ENCODE measurements around the gene SSBP3. TPM values are rescaled to one million over a fixed set of nuclear protein-coding genes. Genes with fewer than 3 reads are reported as not detected.

SSBP3 gene
- total RNA-seq, 3 donors from 2014 or later (not counting 1 experiment from before 2014, with no cell fraction given), result 162 to 224 (median 164) TPM

DNA sequence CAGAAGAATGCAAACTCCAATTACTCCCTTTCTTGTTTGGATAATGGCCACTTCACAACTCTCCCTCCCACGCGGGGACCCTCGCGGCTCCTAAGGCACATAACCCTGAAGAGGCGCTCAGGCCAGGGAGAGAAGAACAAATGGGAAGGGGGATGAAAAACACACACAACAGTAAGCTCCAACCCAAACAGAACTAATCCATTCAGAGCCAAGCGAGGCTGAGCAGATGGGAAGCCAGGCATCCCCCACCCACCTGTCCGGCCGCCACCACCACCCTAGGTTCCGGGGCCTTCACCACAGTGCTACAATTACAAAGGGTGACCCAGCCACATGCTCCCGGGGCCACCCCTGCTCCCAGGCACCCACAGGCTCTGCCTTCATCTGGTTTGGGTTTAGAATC, 104.7 kb downstream of the SSBP3 start:
- Mint-ChIP-seq H3K36me3 (no peaks in the 10 kb centered on the region), H3K27me3 (ENCODE audit: low read depth in 2 of 2) (no peaks in the 10 kb centered on the region), H3K4me1 (peaks cover 90 to 96% of the 10 kb centered on the region in 2 donors), H3K4me3 (peak overlapping the region; percentile 38), H3K27ac (peak overlapping the region; percentile 41 to 66), H3K9me3 (no peaks in the 10 kb centered on the region)
- no peak overlapping the region for H3K27ac ChIP-seq (ENCODE audit: low read length)
- TF ChIP-seq, protein P1, sequence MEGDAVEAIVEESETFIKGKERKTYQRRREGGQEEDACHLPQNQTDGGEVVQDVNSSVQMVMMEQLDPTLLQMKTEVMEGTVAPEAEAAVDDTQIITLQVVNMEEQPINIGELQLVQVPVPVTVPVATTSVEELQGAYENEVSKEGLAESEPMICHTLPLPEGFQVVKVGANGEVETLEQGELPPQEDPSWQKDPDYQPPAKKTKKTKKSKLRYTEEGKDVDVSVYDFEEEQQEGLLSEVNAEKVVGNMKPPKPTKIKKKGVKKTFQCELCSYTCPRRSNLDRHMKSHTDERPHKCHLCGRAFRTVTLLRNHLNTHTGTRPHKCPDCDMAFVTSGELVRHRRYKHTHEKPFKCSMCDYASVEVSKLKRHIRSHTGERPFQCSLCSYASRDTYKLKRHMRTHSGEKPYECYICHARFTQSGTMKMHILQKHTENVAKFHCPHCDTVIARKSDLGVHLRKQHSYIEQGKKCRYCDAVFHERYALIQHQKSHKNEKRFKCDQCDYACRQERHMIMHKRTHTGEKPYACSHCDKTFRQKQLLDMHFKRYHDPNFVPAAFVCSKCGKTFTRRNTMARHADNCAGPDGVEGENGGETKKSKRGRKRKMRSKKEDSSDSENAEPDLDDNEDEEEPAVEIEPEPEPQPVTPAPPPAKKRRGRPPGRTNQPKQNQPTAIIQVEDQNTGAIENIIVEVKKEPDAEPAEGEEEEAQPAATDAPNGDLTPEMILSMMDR (IDR thresholded peaks at IDR 0.05), result no peak
- no peak overlapping the region for H3K4me3 ChIP-seq (ENCODE audit: low read length)
- peak in 1 of 3 donors; percentile 72 for ATAC-seq
- no peaks in the 10 kb centered on the region for H3K27me3 ChIP-seq (ENCODE audit: control insufficient read depth, insufficient read depth, low read length)
- H3K36me3 ChIP-seq (ENCODE audit: control insufficient read depth, insufficient read depth, low read length), result no peaks in the 10 kb centered on the region
- no peaks in the 10 kb centered on the region for H3K9me3 ChIP-seq (ENCODE audit: control insufficient read depth, insufficient read depth, low read length)
- intact Hi-C loops (cut with micrococcal nuclease), result no loop called here
- H3K4me1 ChIP-seq (ENCODE audit: control insufficient read depth, insufficient read depth, low read length), result peaks cover 64% of the 10 kb centered on the region
- WGBS (ENCODE audit: insufficient coverage), result 88% methylated on average over 10 of the region's 10 CpGs
- no peak for DNase-seq

- Mint-ChIP-seq H3K4me3 (peak overlapping the region; percentile 47), H3K36me3 (no peaks in the 10 kb centered on the region), H3K27ac (peak overlapping the region; percentile 41 to 66), H3K9me3 (no peaks in the 10 kb centered on the region), H3K27me3 (ENCODE audit: low read depth in 2 of 2) (no peaks in the 10 kb centered on the region), H3K4me1 (peaks cover 93 to 98% of the 10 kb centered on the region in 2 donors)
- ATAC-seq, result no peak
- WGBS (ENCODE audit: insufficient coverage), result 87% methylated on average over 7 of the region's 7 CpGs
- no peaks in the 10 kb centered on the region for H3K9me3 ChIP-seq (ENCODE audit: control insufficient read depth, insufficient read depth, low read length)
- no peak overlapping the region for H3K27ac ChIP-seq (ENCODE audit: low read length)
- TF ChIP-seq, protein P1 (IDR thresholded peaks at IDR 0.05), result no peak
- intact Hi-C loops (cut with micrococcal nuclease), result no loop called here
- H3K27me3 ChIP-seq (ENCODE audit: control insufficient read depth, insufficient read depth, low read length), result no peaks in the 10 kb centered on the region
- no peaks in the 10 kb centered on the region for H3K36me3 ChIP-seq (ENCODE audit: control insufficient read depth, insufficient read depth, low read length)
- H3K4me3 ChIP-seq (ENCODE audit: low read length), result no peak overlapping the region
- peaks cover 59% of the 10 kb centered on the region for H3K4me1 ChIP-seq (ENCODE audit: control insufficient read depth, insufficient read depth, low read length)
- no peak for DNase-seq
Observed at GRCh38 chr1:54300401-54300800, 105.8 kb downstream of the SSBP3 start.

GRCh38 chr1:54299037-54299436, 107.2 kb downstream of the SSBP3 start:
- no peaks in the 10 kb centered on the region for H3K27me3 Mint-ChIP-seq (ENCODE audit: low read depth in 2 of 2)
- H3K4me1 Mint-ChIP-seq, result peaks cover 94 to 97% of the 10 kb centered on the region in 2 donors
- intact Hi-C loops (cut with micrococcal nuclease), result no loop called here
- H3K36me3 Mint-ChIP-seq, result no peaks in the 10 kb centered on the region
- Histone ChIP-seq H3K4me1 (ENCODE audit: control insufficient read depth, insufficient read depth, low read length) (peaks cover 67% of the 10 kb centered on the region), H3K27me3 (ENCODE audit: control insufficient read depth, insufficient read depth, low read length) (no peaks in the 10 kb centered on the region), H3K36me3 (ENCODE audit: control insufficient read depth, insufficient read depth, low read length) (no peaks in the 10 kb centered on the region), H3K9me3 (ENCODE audit: control insufficient read depth, insufficient read depth, low read length) (no peaks in the 10 kb centered on the region), H3K27ac (ENCODE audit: low read length) (no peak overlapping the region), H3K4me3 (ENCODE audit: low read length) (no peak overlapping the region)
- H3K4me3 Mint-ChIP-seq, result peak overlapping the region; percentile 32
- DNase-seq (no peak), ATAC-seq (no peak)
- TF ChIP-seq, protein P1 (IDR thresholded peaks at IDR 0.05), result no peak
- H3K27ac Mint-ChIP-seq, result peak overlapping the region; percentile 41 to 66
- WGBS (ENCODE audit: insufficient coverage), result 96% methylated on average over 7 of the region's 7 CpGs
- no peaks in the 10 kb centered on the region for H3K9me3 Mint-ChIP-seq

Data from natural killer cell (primary cell).